22Rv1 (cell line): ENCODE measurements around the gene ZNF526.

Experiments used
- ZFX ChIP-seq: fragments of 450-650 bp; IDR thresholded peaks from 2 replicates; pipeline ENCODE4 v1.6.1; 2017; ENCODE audit warnings: antibody characterized with exemption, borderline replicate concordance
- TF ChIP-seq, protein P1 (sequence below): fragments of 450-650 bp; IDR thresholded peaks from 2 replicates; pipeline ENCODE4 v1.5.1; 2017; ENCODE audit warnings: mild to moderate bottlenecking

DNA sequence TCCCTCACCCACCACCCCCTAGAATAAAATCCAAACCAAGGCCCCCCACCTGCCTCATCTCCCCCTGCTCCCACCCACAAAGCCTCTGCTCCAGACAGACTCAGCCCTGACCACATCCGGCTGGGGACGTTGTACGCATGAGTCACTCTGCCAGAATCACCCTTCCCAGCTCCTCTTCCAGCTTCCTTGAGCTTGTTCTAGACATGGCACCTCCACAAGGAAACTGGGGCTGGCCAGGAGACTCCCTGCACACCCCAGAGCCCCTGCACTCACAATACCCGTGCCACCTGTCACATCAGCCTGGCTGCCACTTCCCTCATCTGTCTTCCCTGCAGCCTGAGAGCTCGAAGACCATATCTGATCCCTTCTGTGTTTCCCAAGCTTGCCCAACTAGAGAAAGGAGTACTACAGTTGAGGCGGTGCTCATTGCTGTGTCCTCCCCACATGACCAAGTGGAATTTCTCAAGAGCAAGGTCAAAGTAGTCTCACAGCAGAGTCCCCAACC is 12.3 kb upstream of the ZNF526 start:
- TF ChIP-seq, protein P1, sequence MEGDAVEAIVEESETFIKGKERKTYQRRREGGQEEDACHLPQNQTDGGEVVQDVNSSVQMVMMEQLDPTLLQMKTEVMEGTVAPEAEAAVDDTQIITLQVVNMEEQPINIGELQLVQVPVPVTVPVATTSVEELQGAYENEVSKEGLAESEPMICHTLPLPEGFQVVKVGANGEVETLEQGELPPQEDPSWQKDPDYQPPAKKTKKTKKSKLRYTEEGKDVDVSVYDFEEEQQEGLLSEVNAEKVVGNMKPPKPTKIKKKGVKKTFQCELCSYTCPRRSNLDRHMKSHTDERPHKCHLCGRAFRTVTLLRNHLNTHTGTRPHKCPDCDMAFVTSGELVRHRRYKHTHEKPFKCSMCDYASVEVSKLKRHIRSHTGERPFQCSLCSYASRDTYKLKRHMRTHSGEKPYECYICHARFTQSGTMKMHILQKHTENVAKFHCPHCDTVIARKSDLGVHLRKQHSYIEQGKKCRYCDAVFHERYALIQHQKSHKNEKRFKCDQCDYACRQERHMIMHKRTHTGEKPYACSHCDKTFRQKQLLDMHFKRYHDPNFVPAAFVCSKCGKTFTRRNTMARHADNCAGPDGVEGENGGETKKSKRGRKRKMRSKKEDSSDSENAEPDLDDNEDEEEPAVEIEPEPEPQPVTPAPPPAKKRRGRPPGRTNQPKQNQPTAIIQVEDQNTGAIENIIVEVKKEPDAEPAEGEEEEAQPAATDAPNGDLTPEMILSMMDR = no peak
- no peak for TF ChIP-seq ZFX
